NCI-H1092 (cell line): ENCODE measurements around the gene MEA1.
"Not testable (repeated sequence)": the region's sequence is repeated elsewhere in the genome, so short reads cannot be mapped to it uniquely, and the experiment has no call there.

Source experiments
- DNase-seq: peaks from one replicate; lab custom pipeline; 2025; lab: John Stamatoyannopoulos, UW

Gene MEA1

GRCh38 chr6:43009124-43009523 is 4.6 kb downstream of the MEA1 start:
- peak; percentile 10 for DNase-seq

- DNase-seq: no peak
These were observed 6.6 kb downstream of the MEA1 start for GRCh38 chr6:43007126-43007525.

- DNase-seq: no peak
These were observed 7.5 kb downstream of the MEA1 start for GRCh38 chr6:43006251-43006650.

GRCh38 chr6:43005844-43006243 is 7.9 kb downstream of the MEA1 start:
- DNase-seq: no peak

GRCh38 chr6:43001843-43002242 is 11.9 kb downstream of the MEA1 start:
- no peak for DNase-seq

- not testable (repeated sequence) for DNase-seq
These were observed 15.5 kb downstream of the MEA1 start for GRCh38 chr6:42998205-42998604.

GRCh38 chr6:42996513-42996912 is 17.2 kb downstream of the MEA1 start:
- DNase-seq: no peak

- no peak for DNase-seq
These were observed 20.3 kb downstream of the MEA1 start for GRCh38 chr6:42993445-42993844.

GRCh38 chr6:42989923-42990322 is 23.8 kb downstream of the MEA1 start:
- DNase-seq: no peak

- DNase-seq: no peak
These were observed 25.2 kb downstream of the MEA1 start for GRCh38 chr6:42988486-42989020.

GRCh38 chr6:42987533-42988451 is 26.0 kb downstream of the MEA1 start:
- no peak for DNase-seq

GRCh38 chr6:42984924-42985475 is 28.7 kb downstream of the MEA1 start:
- no peak for DNase-seq

- DNase-seq: peak; percentile 99
These were observed 29.5 kb downstream of the MEA1 start, which contains the start of gene PPP2R5D for GRCh38 chr6:42984001-42984923. Gene PPP2R5D, plus strand, starts transcription at chr6:42984570. Its CDS starts 108 bp downstream, at chr6:42984678.

- DNase-seq: no peak
These were observed 31.9 kb downstream of the MEA1 start for GRCh38 chr6:42981836-42982235.

GRCh38 chr6:42979523-42980177 is 34.1 kb downstream of the MEA1 start:
- DNase-seq: no peak

GRCh38 chr6:42978839-42979522 is 34.8 kb downstream of the MEA1 start, which contains the start of gene PEX6:
Gene PEX6, minus strand, starts transcription at chr6:42979181. Its CDS starts 31 bp downstream, at chr6:42979150.
- peak; percentile 96 for DNase-seq

- DNase-seq: no peak
These were observed 35.3 kb downstream of the MEA1 start for GRCh38 chr6:42978487-42978838.

- no peak for DNase-seq
These were observed 38.7 kb downstream of the MEA1 start for GRCh38 chr6:42974919-42975505.

GRCh38 chr6:42973926-42974325 is 39.8 kb downstream of the MEA1 start:
- no peak for DNase-seq

- DNase-seq: no peak
These were observed 41.9 kb downstream of the MEA1 start for GRCh38 chr6:42971746-42972327.
